ENCODE measurements around the gene OTX2.

Gene OTX2

DNA sequence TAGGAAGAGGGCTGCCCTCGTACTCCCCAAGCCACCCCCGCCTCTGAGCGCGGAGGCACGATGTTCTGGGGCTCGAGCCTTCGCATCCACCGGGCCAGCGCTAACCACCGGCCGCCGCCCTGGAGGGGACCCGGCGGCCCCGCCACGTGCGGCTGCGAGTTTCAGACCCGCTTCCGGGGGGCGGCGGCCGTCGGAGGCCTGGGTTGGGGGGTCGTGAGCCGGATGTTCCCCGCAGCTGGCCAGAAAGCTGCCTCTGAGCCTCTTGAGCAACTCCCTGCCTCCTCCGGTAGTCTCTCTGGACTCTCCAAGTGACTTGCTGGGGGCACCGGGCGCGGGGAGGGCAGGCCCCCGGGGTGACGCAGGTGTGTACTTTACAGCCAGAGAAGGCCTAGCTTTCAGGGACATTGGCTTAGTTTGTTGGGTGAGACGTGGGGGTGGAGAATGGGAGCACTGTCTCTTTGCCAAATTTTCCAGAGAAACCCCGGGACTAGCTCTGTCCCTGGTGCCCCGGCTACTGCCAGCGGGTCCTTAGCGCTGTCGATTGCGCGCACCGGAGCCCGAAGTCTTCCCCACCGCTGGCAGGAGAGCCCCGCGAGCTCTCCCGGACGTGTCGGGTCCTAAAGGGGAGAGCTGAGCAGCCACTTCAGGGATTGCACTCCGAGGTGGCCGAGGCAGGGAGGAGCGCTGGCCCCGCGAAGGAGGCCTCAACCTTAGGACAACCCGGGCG is 15.6 kb downstream of the OTX2 start:
- no peak for DNase-seq

DNA sequence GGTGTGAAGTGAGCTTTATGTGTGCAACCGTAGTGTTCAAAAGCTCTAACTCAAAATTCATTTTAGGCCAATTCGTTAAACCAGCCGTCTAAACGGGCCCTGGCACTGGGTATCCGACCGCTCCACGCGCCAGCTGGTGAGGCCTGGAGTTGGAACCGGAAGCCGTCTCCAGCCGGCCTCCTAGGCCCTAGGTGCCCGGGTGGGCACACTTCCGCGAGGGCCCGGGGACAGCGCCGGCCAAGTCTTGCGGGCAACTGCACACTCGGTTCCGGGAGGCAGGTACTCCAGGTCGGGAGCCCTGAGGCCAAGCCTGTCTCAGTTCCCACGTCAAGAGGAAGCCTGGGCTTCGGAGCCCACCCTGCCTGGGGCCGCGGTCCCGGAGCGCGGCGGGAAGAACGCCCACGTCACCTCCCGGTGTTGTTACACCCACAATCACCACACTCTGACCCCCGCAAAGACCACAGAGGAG is 16.2 kb downstream of the OTX2 start:
- DNase-seq, result no peak

DNA sequence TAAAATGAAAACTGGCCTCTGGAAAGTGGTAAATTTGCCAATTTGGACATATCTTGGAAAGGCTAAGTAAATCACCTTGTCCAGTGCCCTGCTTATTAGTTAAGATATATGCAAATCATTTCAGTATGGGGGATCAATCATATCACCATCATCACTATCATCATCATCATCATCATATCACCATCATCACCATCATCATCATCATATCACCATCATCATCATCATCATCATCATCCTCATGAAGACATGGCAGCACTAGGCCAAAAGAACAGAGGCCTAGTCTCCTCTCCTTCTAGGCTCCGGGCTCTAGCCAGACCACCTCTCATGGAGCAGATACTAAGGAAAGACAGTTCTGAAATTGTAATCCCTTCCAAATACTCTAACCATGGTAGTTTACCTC is 20.3 kb downstream of the OTX2 start:
- no peak for DNase-seq

DNA sequence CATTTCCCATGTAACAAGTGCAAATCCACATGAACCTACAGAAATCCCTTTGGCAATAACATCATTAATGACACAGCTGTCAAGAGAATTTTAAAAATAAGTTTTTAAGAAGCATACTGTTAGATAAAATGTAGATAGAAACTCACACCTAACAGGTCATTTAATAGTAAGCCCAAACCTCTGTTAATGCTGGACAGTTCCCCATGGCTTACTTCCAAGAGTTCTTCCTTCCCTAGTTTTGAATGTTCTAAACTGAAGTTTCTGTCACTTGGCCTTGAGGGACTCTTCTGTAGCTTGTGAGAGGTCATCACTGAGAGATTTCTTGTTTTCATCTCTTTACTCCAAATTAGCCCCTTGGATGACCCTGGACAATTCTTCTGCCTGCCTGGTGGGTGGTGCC is 22.7 kb downstream of the OTX2 start:
- no peak for DNase-seq

DNA sequence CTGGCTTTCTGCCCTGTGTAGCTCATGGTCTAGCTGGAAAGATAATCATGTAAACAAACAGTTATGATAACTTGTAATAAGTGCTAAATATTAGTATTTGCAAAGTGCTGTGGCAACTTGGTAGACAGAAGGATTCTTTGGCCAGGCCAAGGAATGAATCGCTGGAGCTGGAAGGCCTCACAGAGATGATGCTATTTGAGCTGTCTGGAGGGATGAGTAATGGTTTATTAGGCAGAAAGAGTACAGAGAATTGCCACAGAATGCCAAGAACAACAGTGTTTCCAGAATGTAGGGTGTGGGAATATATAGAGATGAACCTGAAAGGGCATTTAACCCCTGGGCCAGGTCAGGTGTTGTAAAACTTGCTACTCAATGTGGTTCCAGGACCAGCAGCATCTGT is 27.6 kb downstream of the OTX2 start:
- DNase-seq, result no peak

DNA sequence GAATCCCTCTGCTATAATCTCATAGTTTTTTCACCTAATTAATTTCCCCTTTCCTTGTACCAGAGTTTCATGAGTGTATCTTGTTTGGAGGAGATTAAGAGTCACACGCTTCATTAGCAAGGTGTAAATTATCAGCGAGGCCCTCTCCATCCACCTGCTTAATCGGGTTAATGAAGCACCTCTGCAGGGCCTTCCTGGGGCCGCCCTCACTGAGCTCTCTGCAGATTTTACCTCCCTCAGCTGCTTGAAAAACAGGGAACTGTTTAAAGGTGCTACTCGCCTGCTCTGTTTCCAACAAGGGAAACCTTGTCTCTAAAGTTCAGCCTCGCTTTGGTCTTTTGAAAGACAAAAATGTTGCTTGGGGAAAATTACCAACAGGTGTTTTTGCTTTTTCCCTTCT is 35.8 kb downstream of the OTX2 start:
- DNase-seq, result no peak

DNA sequence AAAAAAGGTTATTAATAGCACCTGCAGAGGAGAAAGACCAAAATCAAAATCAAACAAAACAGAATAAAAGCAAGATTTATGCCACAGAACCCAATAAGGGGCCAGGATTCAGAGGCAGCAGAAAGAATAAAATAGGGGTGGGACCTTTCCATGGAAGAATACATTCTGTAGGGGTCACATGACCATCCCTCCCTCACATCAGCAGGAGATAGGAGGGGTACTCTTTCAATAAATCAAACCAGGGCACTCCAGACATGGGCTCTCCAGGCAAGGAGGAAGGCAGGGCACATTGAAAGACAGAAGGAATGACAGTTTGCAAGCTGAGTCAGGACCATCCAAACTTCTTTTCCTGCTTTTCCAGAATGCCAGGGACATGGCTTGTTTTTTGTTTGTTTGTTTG is 39.8 kb downstream of the OTX2 start:
- no peak for DNase-seq

DNA sequence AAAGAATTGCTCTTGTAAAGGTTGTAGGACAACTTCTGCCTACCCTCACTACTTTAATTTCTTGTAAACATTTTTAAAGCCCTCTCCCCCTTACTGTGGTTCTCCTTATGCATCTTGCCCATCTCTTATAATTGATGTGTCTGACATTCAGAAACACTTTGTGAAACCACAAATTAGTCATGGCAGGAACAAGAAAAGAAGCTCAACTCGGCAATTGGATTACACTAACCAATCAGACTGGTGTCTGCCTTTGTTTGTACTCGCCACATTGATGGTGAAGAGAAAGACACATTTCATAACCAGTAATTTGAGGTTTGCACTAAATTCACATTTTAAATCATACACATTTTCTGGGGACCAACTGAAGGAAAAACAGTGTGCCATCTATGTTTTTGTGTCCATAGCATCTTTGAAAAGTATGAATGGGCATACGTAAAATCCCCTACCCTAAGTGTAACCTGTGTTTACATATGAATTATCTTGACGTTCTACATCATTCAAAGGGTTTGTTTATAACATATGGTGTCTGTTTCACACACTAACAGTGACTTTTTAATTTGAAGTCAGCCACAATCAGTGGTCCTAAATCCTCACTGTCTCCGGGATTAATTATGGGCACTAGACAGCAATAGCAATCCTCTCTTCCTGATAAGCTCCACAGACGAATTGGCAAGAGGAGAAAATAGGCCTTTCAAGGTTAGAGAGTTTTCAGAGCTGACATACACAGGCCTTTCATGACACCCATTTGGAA is 49.9 kb downstream of the OTX2 start:
- DNase-seq, result no peak

DNA sequence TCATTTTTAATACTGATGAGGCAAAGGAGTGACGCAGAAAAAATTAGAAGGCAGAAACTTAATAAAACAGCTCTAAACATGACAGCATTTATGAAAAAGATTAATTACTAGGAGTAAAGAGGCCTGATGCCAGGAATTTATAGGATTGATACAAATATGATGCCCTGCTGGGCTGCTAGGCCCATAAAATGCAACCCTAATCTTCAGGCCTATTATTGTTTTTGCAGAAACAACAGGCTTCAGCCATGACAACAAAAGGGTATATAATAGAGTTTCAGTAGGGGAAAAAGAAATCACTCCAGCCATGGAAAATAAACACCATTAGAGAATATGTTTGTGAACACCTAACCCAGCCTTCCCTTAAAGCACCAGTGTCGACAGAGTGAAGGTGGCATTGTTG is 50.6 kb downstream of the OTX2 start:
- DNase-seq, result no peak

DNA sequence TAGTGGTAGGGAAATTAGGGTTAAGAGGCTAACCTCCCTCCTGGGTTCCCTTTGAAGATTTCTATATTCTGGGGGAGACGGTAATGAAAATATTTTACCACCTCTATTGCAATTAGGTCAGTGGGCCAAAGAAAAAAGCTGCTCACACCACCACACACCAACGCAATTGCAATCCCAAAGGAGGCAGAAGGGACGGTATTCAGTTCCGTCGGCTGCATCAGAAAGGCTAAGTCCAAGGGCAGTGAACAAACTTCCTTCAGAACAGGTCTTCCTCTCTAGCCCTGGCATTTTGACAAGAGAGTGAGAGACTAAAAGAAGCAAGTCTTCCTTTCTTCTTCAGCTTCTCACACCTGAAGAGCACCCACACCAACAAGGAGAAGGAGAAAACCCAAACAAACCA is 51.2 kb downstream of the OTX2 start:
- DNase-seq, result no peak

DNA sequence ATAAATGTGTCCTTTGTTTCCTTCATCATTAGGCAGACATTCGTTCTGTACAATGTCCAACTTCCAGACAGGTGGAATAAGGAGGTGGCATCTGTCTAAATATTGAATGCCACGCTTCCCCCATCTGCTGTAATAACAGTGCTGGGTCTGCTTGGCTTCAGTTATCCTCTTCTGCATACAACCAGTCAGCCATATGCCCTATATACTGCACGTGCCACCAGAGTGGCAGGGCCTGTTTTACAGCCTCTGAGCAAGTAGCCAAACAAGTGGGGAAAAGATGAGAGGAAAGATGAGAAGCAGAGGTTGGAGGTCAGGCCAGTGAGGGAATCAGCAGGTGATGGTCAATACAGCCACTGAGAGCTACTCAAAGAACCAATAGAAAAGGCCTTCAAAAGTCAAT is 55.4 kb downstream of the OTX2 start:
- no peak for DNase-seq

DNA sequence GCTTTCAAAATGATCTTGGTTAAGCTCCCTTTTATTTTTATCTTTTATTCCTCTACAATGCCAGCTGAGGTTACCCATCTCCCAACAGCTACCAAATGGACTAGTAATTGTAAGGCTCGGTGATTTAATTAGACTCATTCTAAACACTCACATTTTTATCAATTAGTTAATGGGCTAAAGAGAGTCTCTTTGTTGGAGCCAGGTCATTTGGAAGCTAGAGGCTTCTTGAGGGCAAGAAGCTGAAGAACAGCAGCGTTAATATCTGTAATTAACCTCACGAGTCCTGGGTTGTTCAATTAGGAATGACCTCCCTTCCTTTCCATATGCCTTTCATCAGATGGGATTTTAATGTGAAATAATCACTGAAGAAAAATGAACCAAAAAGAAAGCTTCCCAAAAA is 56.9 kb downstream of the OTX2 start:
- no peak for DNase-seq

DNA sequence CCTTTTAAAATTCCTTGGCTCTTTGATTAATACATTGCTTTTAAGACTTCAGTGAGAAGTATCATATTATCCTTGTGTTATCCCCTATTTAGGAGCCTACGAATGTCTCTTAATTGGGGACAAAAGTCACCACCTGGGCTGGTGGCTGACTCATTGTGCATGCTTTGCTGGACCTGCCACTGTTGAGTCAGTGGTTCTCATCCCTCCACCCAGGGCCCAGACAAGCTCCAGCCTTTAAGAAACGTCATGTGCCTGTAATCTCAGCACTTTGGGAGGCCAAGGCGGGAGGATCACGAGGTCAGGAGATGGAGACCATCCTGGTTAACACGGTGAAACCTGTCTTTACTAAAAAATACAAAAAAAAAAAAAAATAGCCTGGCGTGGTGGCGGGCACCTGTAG is 57.9 kb downstream of the OTX2 start:
- no peak for DNase-seq

DNA sequence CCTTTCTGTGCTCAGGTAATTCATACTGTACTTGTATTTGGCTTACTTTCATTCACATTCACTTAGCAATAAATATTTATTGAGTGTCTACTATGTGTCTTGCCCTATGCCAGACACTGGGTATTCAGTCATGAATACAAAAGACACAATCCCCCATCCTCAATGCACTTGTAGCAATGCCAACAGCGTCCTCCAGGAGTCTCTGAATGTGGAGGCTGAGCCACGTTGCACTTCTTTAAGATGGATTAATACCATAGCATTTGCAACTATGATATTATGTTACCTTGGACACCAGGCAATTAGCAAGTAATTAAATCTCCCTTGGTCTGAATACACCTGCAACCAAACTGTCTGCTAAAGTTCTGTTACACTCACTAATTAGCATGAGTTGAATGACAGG is 58.8 kb downstream of the OTX2 start:
- no peak for DNase-seq

All from stimulated activated CD4-positive, alpha-beta T cell treated with anti-CD3 and anti-CD28 coated beads, Interleukin-4, amount 100 ng/mL, for 1 hour (primary cell).